ENCODE measurements around the gene GRID1. TPM values are rescaled to one million over a fixed set of nuclear protein-coding genes. Genes with fewer than 3 reads are reported as not detected.

Gene GRID1
- total RNA-seq, 1 donor from 2014 or later, result under 0.01 TPM

DNA sequence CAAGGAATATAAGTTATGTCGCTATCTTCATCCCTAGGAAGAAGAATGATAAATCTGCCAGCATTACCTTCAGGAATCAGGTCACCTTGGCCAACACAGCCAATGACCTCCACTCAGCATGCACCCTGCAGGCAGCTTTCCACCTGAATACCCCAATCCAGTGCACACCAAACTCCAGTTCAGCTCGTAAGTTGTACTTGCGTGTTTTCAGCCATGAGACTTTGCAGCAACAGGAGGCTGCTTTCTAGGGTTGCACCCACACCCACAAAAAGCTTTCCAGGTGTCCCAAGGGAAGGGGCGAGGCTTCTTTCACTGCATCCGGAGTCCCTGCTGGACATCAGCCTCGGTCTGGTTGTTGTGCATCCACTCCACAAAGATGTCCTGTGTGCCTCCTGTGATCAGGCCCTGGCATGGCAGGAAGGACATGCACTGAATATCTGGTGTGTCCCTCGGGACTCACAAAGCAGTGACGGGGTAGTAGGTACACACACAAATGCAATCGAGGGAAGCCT lies 282.9 kb downstream of the GRID1 start:
- FAIRE-seq (no peak), DNase-seq (ENCODE audit: low read depth) (no peak)
- Histone ChIP-seq H3K4me3 (ENCODE audit: low read depth, low read length) (no peak overlapping the region), H3K36me3 (ENCODE audit: control insufficient read depth, insufficient read depth, low read length) (no peaks in the 10 kb centered on the region), H3K27me3 (ENCODE audit: control insufficient read depth, insufficient read depth, low read length) (no peaks in the 10 kb centered on the region)
- TF ChIP-seq, protein P1, sequence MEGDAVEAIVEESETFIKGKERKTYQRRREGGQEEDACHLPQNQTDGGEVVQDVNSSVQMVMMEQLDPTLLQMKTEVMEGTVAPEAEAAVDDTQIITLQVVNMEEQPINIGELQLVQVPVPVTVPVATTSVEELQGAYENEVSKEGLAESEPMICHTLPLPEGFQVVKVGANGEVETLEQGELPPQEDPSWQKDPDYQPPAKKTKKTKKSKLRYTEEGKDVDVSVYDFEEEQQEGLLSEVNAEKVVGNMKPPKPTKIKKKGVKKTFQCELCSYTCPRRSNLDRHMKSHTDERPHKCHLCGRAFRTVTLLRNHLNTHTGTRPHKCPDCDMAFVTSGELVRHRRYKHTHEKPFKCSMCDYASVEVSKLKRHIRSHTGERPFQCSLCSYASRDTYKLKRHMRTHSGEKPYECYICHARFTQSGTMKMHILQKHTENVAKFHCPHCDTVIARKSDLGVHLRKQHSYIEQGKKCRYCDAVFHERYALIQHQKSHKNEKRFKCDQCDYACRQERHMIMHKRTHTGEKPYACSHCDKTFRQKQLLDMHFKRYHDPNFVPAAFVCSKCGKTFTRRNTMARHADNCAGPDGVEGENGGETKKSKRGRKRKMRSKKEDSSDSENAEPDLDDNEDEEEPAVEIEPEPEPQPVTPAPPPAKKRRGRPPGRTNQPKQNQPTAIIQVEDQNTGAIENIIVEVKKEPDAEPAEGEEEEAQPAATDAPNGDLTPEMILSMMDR (IDR thresholded peaks at IDR 0.05; ENCODE audit: insufficient read depth, low read length, severe bottlenecking), result no peak

DNA sequence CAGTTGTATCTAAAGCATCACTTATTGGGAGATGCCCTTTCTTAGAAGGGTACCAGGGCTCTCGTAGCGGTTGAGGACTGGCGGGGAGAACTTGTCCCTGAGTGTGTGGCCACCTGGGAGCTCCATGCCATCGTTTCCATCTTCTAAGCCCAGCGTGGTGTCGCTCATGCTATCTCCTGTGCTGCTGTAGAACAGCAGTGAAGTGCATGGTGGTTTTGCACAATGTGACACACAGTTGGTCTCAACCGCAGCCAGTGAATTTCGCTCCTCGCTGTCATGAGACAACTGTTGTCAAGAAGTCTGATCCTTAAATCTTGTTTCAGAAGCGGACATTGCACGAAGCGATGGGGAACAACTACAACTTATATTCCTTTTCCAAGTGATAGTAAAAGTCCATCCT lies 283.4 kb downstream of the GRID1 start:
- FAIRE-seq, result peak; percentile 88
- no peak for DNase-seq (ENCODE audit: low read depth)
- Histone ChIP-seq H3K27me3 (ENCODE audit: control insufficient read depth, insufficient read depth, low read length) (no peaks in the 10 kb centered on the region), H3K4me3 (ENCODE audit: low read depth, low read length) (no peak overlapping the region), H3K36me3 (ENCODE audit: control insufficient read depth, insufficient read depth, low read length) (no peaks in the 10 kb centered on the region)
- TF ChIP-seq, protein P1 (IDR thresholded peaks at IDR 0.05; ENCODE audit: insufficient read depth, low read length, severe bottlenecking), result no peak

DNA sequence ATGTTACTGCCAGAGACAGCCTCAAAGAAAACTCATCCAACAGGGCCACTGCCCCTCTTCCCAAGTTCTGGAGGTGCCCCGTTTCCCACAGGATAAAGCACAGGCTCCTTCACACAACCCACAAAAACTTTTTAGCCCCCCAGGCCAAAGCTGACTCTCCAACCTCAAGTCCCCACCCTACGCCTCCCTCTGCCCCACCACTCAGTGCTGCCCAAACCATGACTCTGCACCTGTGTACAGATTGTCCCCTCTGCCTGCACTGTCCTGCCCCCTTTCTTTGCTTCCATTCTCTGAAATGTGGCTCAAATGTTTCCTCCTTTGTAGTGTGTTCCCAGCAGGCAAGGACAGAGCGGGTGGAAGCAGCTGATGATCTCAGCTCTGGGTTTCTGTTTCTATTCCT lies 284.0 kb downstream of the GRID1 start:
- FAIRE-seq, result no peak

DNA sequence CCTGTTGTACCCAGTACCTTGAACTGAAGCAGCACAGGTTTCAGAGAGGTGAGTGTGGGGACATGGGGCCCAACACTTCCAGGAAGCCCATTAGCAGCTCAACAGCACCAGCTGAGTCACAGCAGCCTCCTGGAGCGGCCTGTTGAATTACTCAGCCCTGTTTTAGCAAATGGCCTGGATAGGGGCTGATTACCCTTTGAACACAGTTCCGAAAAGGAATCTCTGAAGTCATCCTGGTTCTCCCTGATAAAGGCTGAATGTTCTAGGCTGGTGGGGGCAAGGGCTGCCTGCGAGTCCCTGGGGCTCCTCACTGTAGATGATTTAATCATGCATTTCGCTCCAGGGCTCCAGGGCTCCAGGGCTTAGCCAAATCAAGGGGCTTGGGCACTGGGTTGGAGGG lies 287.5 kb downstream of the GRID1 start:
- no peak overlapping the region for H3K4me3 ChIP-seq (ENCODE audit: low read depth, low read length)
- TF ChIP-seq, protein P1 (IDR thresholded peaks at IDR 0.05; ENCODE audit: insufficient read depth, low read length, severe bottlenecking), result no peak
- H3K36me3 ChIP-seq (ENCODE audit: control insufficient read depth, insufficient read depth, low read length), result no peaks in the 10 kb centered on the region
- no peak for FAIRE-seq
- DNase-seq (ENCODE audit: low read depth), result no peak
- H3K27me3 ChIP-seq (ENCODE audit: control insufficient read depth, insufficient read depth, low read length), result no peaks in the 10 kb centered on the region

More for the DNA sequence above, 284.0 kb downstream of the GRID1 start:
- DNase-seq (ENCODE audit: low read depth), result no peak
- Histone ChIP-seq H3K4me3 (ENCODE audit: low read depth, low read length) (no peak overlapping the region), H3K36me3 (ENCODE audit: control insufficient read depth, insufficient read depth, low read length) (no peaks in the 10 kb centered on the region), H3K27me3 (ENCODE audit: control insufficient read depth, insufficient read depth, low read length) (no peaks in the 10 kb centered on the region)
- TF ChIP-seq, protein P1 (IDR thresholded peaks at IDR 0.05; ENCODE audit: insufficient read depth, low read length, severe bottlenecking), result no peak

DNA sequence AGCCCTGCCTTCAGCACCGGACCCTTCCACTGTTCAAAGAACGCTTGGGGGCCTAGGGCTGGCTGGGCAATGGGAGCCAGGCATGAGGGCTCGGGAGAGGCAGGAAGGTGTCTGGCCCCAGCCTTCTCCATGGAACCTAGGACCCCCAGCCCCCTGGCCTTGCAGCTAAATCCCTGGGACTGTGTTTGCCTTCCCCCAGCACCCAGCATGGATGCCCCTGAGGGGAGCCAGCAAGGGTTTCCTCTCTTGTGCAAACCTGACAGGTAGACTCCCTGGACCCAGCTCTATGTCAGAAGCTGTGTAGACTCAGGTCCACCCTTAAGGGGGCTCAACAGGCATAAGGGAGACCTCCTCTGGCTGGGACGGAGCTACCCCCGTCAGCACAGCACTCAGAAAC lies 288.0 kb downstream of the GRID1 start:
- TF ChIP-seq, protein P1 (IDR thresholded peaks at IDR 0.05; ENCODE audit: insufficient read depth, low read length, severe bottlenecking), result no peak
- Histone ChIP-seq H3K27me3 (ENCODE audit: control insufficient read depth, insufficient read depth, low read length) (no peaks in the 10 kb centered on the region), H3K36me3 (ENCODE audit: control insufficient read depth, insufficient read depth, low read length) (no peaks in the 10 kb centered on the region), H3K4me3 (ENCODE audit: low read depth, low read length) (no peak overlapping the region)
- FAIRE-seq, result no peak
- DNase-seq (ENCODE audit: low read depth), result no peak

Measured in bronchial epithelial cell (primary cell).